Measurements from ENCODE around the gene DNAJC9. TPM values are rescaled to one million over a fixed set of nuclear protein-coding genes. Genes with fewer than 3 reads are reported as not detected.
A peak's percentile ranks its signal among the peaks of the same experiment; 100 is the strongest.

DNAJC9 gene
- total RNA-seq, 1 donor from 2014 or later: 12.4 TPM

DNA sequence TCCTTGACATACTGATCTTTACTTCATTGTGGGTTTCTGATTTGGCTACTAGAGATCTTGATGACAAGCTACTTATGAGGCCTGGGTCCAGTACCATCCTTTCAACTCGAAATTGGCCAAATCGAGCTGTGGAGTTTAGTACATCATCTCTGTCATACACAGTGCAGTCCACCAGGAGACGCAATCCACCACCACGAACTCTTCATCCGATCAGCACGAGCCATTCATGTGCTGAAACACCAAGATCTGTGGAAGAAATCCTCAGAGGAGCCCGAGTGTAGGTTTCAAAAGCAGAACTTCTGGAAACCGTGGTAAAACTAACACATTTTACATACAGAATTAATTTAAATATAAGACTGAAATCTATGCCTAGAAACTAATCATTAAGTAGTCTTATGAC is 14.2 kb downstream of the DNAJC9 start:
- Histone ChIP-seq H3K27me3 (no peaks in the 10 kb centered on the region), H3K9me3 (no peaks in the 10 kb centered on the region), H3K36me3 (peaks cover 43% of the 10 kb centered on the region), H3K27ac (no peak overlapping the region), H3K4me1 (no peaks in the 10 kb centered on the region), H3K4me3 (no peak overlapping the region)
- ATAC-seq (no peak), DNase-seq (no peak)
- TF ChIP-seq, protein P1, sequence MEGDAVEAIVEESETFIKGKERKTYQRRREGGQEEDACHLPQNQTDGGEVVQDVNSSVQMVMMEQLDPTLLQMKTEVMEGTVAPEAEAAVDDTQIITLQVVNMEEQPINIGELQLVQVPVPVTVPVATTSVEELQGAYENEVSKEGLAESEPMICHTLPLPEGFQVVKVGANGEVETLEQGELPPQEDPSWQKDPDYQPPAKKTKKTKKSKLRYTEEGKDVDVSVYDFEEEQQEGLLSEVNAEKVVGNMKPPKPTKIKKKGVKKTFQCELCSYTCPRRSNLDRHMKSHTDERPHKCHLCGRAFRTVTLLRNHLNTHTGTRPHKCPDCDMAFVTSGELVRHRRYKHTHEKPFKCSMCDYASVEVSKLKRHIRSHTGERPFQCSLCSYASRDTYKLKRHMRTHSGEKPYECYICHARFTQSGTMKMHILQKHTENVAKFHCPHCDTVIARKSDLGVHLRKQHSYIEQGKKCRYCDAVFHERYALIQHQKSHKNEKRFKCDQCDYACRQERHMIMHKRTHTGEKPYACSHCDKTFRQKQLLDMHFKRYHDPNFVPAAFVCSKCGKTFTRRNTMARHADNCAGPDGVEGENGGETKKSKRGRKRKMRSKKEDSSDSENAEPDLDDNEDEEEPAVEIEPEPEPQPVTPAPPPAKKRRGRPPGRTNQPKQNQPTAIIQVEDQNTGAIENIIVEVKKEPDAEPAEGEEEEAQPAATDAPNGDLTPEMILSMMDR (IDR thresholded peaks at IDR 0.05): no peak
- intact Hi-C loops (cut with DNase I): no loop called here

DNA sequence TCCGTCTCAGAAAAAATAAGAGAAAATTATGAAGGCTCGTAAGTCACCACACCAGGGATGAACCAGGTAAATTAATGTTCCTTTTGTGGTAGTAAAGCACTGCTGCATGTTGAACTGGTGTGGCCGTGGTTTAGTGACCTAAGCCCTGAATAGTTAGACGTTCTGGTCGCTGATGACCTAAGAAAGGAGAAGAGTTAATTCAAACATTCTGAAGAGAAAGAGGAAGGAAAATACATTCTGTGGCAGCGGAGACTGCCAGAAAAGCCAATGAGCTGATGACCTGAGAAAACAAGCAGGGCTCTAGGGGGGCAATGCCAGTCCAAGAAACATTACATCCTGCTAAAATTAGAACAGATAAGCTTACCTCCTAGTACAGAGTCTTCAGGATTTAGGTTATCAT is 17.5 kb downstream of the DNAJC9 start:
- ATAC-seq: peak; percentile 81
- Histone ChIP-seq H3K27ac (peak overlapping the region; percentile 34), H3K4me3 (no peak overlapping the region), H3K36me3 (peaks cover 30% of the 10 kb centered on the region), H3K4me1 (no peaks in the 10 kb centered on the region), H3K27me3 (no peaks in the 10 kb centered on the region), H3K9me3 (no peaks in the 10 kb centered on the region)
- TF ChIP-seq, protein P1 (IDR thresholded peaks at IDR 0.05): no peak
- intact Hi-C loops (cut with DNase I): no loop called here
- no peak for DNase-seq

DNA sequence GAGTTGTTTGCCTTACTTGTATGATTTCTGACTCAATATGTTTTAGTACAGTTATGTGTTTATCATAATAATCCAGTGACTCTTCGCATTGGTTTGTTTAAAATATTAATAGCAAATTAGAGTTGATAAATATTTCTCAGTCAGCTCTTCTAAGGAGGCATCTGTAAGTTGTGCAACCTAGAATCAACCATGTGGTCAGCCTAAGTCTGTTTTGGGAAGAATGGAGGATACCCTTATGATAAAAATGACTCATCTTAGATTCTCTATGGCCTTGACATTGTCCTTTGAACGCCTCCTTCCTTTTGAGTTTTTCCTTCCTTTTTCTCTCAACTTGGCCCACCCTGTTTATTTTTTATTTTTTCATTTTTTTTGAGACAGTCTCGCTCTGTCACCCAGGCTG is 18.8 kb downstream of the DNAJC9 start:
- ATAC-seq: peak; percentile 68
- TF ChIP-seq, protein P1 (IDR thresholded peaks at IDR 0.05): no peak

DNA sequence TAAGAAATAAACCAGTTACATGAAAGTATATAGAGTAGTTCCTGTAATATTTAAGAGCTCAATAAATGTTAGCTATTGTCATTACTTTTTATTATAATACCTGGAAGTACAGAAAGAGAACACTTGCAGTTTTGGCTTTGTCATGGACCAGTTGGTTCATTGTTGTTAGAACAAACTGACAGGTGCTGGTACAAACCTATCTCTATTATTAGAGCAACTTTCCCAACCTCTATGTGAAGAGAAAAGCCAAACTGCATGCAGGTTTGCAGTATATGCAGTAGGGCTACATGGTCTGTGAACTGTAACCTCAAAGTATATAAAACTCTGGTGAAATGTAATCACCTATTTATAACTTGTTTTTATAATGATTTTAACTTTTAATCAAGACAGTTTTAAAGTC is 20.4 kb downstream of the DNAJC9 start:
- Histone ChIP-seq H3K4me1 (no peaks in the 10 kb centered on the region), H3K27me3 (no peaks in the 10 kb centered on the region), H3K9me3 (no peaks in the 10 kb centered on the region), H3K36me3 (peaks cover 4% of the 10 kb centered on the region), H3K4me3 (no peak overlapping the region), H3K27ac (no peak overlapping the region)
- intact Hi-C loops (cut with DNase I): no loop called here
- ATAC-seq (no peak), DNase-seq (no peak)
- TF ChIP-seq, protein P1 (IDR thresholded peaks at IDR 0.05): no peak

More for the DNA sequence above, 18.8 kb downstream of the DNAJC9 start:
- intact Hi-C loops (cut with DNase I): no loop called here
- Histone ChIP-seq H3K9me3 (no peaks in the 10 kb centered on the region), H3K27me3 (no peaks in the 10 kb centered on the region), H3K4me3 (no peak overlapping the region), H3K4me1 (no peaks in the 10 kb centered on the region), H3K36me3 (peaks cover 19% of the 10 kb centered on the region), H3K27ac (no peak overlapping the region)
- DNase-seq: no peak

DNA sequence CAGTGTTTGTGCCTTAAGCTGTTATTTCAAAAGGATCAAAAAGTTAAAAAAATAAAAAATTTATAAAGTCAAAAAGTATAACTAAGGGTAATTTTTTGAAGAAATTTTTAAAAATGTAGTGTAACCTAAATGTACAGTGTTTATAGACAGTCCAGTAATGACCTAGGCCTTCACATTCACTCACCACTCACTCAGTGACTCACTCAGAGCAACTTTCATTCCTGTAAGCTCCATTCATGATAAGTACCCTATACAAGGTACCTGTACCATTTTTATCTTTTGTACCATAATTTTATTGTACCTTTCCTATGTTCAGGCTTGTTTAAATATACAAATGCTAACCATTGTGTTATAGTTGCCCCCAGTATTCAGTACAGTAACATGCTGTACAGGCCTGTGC is 21.5 kb downstream of the DNAJC9 start:
- DNase-seq: no peak
- Histone ChIP-seq H3K4me3 (no peak overlapping the region), H3K36me3 (no peaks in the 10 kb centered on the region), H3K9me3 (no peaks in the 10 kb centered on the region), H3K27ac (no peak overlapping the region), H3K27me3 (no peaks in the 10 kb centered on the region), H3K4me1 (no peaks in the 10 kb centered on the region)
- intact Hi-C loops (cut with DNase I): no loop called here
- no peak for ATAC-seq
- TF ChIP-seq, protein P1 (IDR thresholded peaks at IDR 0.05): no peak

DNA sequence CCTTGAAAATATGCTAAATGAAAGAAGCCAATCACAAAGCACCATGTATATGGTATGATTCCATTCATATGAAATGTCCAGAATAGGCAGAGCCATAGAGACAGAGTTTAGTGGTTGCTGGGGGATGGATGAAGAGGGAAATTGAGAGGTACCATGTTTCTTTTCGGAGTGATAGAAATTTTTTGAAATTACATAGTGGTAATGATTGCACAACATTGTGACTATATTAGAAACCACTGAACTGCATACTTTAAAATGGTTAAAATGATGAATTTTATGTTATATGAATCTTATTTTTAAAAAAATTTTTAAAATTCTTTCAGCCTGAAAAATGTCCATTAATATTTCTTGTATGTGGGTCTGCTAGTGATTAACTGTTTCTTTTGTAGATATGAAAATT is 26.1 kb downstream of the DNAJC9 start:
- no peaks in the 10 kb centered on the region for H3K9me3 ChIP-seq
- H3K27ac ChIP-seq: no peak overlapping the region
- H3K4me3 ChIP-seq: no peak overlapping the region
- ATAC-seq: no peak
- no peak for DNase-seq
- intact Hi-C loops (cut with DNase I): no loop called here
- TF ChIP-seq, protein P1 (IDR thresholded peaks at IDR 0.05): no peak
- H3K4me1 ChIP-seq: no peaks in the 10 kb centered on the region
- peaks cover 16% of the 10 kb centered on the region for H3K36me3 ChIP-seq
- no peaks in the 10 kb centered on the region for H3K27me3 ChIP-seq

Measured in upper lobe of right lung (tissue), 1 donor.